Measurements from ENCODE around the gene SGF29.
"Not testable (repeated sequence)": the region's sequence is repeated elsewhere in the genome, so short reads cannot be mapped to it uniquely, and the experiment has no call there.

The SGF29 gene

DNA sequence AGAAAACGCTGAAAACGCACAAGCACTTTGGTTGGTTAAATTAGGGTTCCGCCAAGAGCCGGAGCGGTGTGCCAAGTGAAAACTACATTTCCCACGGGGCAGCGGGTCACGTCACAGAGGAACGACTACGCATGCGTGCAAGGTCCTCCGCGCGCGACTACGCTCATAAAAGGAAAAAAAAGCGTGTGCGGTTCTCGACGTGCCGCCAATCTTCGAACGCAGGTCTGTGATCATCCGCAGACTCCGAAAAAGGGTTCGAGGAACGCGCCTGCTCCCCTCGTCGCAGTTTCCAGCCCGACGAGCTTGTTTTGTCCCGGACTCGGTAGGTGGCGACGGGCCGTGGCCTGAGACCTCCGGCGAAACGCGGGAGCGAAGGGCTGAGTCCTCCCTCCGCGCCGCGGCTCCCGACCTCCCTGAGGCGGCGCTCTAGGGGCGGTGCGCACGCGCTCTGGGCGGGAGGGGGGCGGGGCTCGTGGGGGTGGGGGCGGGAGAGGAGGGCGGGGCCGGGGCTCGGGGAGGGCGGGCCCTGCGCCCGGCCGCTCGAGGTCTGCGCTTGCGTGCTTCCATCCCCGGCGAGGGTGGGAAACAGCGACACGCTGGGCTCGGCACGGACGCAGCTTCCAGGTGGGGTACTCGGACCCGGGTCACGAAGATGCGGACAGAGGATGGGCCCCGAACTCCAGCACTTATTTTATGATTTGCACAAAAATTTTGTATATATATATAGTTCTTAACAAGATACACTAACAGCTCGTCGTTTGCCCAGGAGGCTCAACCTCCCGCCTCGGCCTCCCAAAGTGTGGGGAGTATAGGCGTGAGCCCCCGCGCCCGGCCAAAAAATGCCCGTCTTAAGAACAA lies at the start of gene SGF29:
TSS of gene SGF29 (plus strand) at position 145 of the 858 bp plus-strand sequence. CDS start 27,150 bp downstream, outside the sequence.
- peak; percentile 59 to 82 for DNase-seq

GRCh38 chr16:28504707-28505404 lies 48.9 kb upstream of the SGF29 start:
- no peak for DNase-seq

GRCh38 chr16:28505489-28506137 lies 48.1 kb upstream of the SGF29 start:
- DNase-seq = no peak

GRCh38 chr16:28511031-28511430 lies 42.7 kb upstream of the SGF29 start:
- no peak for DNase-seq

DNA sequence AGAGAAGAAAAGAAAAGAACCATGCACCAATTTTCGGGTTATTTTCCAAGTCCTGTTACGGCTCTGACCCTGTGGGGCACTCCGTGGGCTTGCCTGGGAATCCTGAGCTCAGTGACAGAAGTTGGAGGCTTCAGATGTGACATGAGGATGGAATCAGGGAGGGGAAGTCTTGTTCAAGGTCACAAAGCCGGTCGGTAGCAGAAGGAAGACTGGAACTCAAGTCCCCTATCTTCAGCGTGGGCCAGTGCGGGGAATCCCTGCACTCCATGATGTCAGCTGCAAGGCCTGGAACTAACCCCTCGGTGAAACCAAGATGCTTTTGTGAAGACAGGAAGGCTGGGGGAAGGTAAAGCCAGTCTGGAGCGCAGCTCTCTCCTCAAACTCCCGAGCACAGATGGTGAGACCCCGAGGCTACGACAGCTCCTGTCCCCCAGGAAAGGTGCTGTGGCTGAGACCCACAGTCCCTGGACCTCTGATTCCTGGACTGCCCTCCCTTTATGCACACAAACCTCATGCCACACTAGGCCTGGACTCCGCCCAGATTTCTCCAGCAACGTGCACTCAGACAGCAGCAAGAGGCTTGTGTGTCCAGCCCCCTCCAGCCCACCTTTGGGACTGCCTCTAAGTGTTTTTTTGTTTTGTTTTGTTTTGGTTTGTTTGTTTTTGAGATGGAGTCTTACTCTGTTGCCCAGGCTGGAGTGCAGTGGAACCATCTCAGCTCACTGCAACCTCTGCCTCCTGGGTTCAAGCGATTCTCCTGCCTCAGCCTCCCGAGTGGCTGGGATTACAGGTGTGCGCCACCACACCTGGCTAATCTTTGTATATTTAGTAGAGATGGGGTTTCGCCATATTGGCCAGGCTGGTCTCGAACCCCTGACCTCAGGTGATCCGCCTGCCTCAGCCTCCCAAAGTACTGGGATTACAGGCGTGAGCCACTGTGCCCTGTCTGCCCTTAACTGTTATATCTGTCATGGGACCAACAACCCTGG lies 41.6 kb upstream of the SGF29 start:
- no peak for DNase-seq

- no peak for DNase-seq
These were observed 40.1 kb upstream of the SGF29 start for GRCh38 chr16:28513484-28514181.

- DNase-seq = no peak
These were observed 39.5 kb upstream of the SGF29 start for GRCh38 chr16:28514246-28514645.

DNA sequence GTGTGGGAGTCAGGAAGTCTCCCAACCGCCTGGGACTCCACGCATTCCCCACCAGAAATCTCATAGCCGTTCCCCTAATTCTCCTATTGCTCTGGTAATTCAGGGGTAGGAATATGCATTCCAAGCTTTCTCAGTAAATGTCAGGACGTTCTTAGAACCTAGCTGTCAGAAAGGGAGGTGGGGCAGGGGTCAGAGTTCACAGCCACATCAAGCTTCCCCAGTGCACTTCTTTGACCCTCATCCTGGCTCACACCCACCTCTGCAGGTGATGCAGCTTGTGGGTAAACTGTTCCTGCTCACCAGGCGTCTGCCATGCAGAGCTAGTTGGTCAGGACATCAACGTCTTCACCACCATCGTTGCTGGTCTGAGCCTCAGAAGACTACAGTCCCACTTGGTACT lies 33.0 kb upstream of the SGF29 start:
- DNase-seq = no peak

GRCh38 chr16:28521436-28521835 lies 32.3 kb upstream of the SGF29 start:
- DNase-seq = no peak

DNA sequence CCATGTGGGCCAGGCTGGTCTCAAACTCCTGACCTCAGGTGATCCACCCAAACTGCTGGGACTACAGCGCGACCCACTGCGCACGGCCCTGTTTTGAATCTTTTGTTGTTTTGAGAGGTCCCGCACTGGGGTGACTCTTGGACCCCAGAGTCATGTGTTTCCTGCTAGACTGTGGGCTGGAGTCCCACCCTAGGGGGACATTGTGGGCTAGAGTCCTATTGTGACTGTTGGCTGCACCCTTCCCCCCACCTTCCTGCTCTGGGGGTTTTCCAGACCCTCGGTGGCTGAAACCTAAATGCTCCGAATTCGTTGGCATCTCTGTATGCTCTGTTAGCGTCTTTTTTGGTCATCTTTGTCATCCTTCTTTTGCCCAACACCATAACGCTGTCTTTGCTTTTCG lies 30.9 kb upstream of the SGF29 start:
- no peak for DNase-seq

DNA sequence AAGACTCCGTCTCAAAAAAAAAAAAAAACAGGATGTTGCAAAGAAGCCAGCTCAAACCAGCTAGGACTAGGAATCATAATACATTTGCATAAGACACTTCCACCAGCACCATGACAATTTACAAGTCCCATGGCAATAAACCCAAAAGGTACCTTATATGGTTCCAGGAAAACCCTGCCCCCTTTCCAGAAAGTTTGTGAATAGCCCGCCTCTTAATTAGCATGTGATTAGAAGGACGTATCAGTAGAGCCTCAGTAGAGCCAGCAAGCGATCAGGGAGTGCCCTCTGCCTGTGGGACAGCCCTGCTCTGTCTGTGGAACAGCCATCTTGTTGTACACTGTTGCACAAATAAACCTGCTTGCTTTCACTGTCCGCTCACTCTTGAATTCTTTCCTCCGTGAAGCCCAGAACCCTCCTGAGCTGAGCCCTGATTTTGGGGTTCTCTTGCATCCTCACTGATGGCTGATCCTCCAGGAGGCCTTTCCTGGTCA lies 29.0 kb upstream of the SGF29 start:
- DNase-seq = no peak

GRCh38 chr16:28526201-28527099 lies 27.3 kb upstream of the SGF29 start:
- no peak for DNase-seq

DNA sequence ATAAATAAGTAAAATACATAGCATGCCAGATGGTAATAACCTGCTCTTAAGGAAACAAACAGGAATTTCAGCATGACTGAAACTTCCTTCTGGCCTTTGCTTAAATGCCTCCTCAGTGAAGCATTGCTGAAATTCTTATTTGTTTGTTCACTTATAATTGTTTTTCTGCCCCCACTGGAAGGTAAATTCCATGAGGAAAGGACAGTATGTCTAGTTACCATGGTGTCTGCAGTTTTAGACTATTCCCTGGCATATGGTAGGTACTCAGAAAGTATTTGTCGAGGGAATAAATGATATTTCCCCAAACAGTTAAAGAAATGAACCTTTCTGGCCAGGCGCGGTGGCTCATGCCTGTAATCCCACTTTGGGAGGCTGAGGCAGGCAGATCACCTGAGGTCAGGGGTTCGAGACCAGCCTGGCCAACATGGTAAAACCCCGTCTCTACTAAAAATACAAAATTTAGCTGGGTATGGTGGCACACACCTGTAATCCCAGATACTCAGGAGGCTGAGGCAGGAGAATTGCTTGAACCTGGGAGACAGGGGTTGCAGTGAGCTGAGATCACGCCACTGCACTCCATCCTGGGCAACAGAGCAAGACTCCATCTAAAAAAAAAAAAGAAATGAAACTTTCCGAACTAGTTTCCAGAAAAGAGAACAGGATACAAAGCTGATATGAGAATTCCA lies 26.5 kb upstream of the SGF29 start:
- DNase-seq = not testable (repeated sequence)

DNA sequence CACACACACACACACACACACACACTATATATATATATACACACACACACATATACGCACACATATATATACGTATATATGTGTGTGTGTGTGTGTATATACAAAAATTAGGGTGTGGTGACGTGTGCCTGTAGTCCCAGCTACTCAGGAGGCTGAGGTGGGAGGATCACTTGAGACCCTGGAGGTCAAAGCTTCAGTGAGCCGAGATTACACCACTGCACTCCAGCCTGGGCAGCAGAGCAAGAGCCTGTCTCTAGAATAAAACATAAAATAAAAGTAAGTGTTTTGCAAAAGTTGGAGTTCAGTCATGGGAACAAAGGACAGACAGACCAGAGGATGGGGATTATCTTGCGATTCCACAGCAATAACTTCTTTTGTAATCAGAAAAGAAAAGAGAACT lies 25.7 kb upstream of the SGF29 start:
- no peak for DNase-seq

GRCh38 chr16:28528463-28528867 lies 25.3 kb upstream of the SGF29 start:
- no peak for DNase-seq

GRCh38 chr16:28529124-28529523 lies 24.6 kb upstream of the SGF29 start:
- no peak for DNase-seq

DNA sequence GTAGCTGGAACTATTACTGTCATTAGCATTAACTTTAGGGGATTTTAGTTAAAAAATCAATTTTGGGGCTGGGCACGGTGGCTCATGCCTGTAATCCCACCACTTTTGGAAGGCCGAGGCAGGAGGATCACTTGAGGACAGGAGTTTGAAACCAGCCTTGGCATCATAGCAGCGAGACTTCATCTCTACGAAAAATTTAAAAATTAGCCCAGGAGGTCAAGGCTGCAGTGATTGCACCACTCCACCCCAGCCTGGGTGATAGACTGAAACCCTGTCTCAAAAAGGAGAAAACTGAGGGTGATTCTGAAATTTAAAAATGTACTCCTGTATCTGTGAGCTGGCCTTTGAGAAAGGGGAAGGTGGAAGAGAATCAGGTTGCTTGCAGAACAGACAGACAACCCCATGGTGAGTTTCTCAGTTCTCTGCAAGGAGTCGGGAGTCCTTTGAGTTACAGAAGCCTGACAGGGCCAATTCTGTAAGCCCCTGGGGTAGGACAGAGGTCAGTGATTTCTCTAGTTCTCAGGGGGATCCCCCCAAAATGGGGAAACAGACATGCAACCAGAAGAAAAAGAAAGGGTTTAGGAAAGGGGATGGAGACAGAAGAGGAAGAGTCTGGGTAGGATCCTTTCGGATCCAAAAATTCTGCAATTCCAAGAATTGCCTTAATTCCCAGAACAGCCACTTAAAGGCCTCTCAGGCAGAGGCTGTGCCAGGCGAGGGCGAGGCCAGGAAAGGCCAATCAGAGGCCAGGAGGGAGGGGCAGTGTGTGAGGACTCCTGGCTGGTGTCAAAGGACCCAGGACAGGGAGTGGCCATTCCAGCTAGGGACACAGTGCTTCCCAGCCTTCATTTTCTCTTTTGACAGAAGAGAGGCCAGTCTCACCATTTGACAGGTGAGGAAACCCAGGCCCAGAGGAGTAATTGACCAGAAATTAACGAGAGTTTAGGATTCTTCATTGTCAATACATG lies 21.7 kb upstream of the SGF29 start:
- DNase-seq = no peak

DNA sequence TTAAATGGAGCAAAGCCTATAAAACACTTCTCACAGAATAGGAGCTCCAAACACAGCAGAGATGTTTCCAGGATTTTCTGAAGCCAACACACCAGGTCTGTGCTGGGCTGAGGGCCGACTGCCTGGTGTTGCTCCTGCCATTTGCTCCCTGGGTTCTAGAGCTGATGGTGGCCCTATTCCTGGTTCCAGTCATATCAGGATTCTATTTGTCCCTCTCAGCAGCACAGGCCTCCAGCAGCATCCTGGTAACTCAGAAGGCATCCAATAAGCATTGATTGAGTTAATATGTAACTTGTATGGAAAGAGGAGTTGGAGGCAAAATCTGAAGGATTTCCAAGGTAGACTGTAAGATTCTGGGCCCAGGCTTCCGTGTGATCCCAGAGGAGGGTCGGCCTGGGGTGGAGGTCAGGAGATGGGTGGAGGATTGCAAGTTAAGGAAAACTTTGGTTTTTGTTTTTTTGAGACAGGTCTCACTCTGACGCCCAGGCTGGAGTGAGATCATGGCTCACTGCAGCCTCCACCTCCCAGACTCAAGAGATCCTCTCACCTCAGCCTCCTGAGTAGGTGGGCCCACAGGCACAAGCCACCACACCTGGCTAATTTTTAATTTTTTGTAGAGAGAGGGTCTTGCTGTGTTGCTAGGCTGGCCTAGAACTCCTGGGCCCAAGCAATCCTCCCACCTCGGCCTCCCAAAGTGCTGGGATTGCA lies 20.6 kb upstream of the SGF29 start:
- DNase-seq = no peak
